DMS53 (cell line): ENCODE data around the gene ATP6V1B1.
A peak's percentile ranks its signal among the peaks of the same experiment; 100 is the strongest.

Experiments used
- DNase-seq: peaks from one replicate; lab custom pipeline; 2025; lab: John Stamatoyannopoulos, UW

The ATP6V1B1 gene

GRCh38 chr2:70935468-70936164, at the start of gene ATP6V1B1:
Gene ATP6V1B1 (plus strand): TSS chr2:70935900. CDS start chr2:70935955, 55 bp downstream.
- DNase-seq = peak; percentile 86

GRCh38 chr2:70886541-70886987, 49.1 kb upstream of the ATP6V1B1 start:
- no peak for DNase-seq

DNA sequence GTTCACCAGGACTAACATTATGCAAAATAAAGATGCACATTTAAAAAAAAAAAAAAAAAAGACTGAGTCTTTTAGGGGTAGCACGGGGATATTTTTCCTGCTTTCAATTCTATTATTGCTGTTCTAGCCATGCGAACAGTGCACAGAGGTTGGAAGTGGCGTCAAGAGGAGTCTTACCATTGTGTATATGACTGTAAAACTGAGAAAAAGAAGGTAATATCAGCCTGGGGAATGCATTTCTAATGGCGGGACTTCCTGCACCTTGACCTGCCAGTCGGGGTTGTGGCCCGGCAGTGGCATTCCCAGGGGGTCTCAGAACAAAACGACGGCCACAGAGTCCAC, 48.5 kb upstream of the ATP6V1B1 start:
- DNase-seq = peak; percentile 57

GRCh38 chr2:70887550-70888246, 48.0 kb upstream of the ATP6V1B1 start:
- peak; percentile 92 for DNase-seq

GRCh38 chr2:70888366-70888922, 47.3 kb upstream of the ATP6V1B1 start:
- DNase-seq = peak; percentile 73

GRCh38 chr2:70888923-70889715, 46.6 kb upstream of the ATP6V1B1 start:
- DNase-seq = peak; percentile 78

- DNase-seq = no peak
Observed at GRCh38 chr2:70889716-70890037, 46.0 kb upstream of the ATP6V1B1 start.

GRCh38 chr2:70890469-70891065, 45.1 kb upstream of the ATP6V1B1 start:
- no peak for DNase-seq

DNA sequence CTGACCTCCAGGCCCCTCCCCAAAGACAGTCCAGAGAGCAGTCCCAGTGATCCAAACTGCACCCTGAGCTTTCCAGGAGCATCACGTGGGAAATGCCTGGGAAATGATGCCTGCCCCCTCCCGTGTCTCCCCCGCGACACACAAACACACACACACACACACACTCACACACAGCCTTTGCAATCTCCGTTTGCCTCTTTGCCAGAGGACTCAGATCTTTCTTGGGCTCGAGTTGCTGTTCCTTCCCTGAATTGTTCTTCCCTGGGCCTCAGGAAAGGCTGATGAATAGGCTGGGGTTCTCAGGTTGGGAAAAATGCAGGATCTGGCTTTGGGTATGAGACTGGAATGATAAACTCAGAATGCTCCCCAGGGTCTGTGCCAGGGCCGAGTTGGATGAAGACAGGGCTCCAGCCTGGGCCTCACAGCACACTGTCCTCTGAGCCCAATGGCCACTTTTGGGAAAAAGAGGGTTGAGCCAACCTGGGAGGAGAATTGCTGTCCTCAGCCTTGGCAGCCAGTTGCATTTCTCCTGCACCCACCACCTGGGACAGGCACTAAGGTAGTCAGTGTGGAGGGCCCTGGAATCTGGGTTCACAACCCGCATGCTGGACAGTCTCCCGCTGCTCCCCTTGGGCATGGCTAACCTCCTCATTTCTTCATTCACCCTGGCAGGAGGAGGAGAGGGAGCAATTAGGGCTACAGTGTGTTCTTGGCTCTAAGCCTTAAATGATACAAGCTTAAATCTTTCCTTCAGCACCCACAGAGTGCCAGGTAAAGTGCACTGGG, 43.9 kb upstream of the ATP6V1B1 start:
- no peak for DNase-seq

GRCh38 chr2:70892750-70893149, 43.0 kb upstream of the ATP6V1B1 start:
- DNase-seq = no peak

- no peak for DNase-seq
Observed at GRCh38 chr2:70893186-70893585, 42.5 kb upstream of the ATP6V1B1 start.

GRCh38 chr2:70894765-70895164, 40.9 kb upstream of the ATP6V1B1 start:
- DNase-seq = no peak

DNA sequence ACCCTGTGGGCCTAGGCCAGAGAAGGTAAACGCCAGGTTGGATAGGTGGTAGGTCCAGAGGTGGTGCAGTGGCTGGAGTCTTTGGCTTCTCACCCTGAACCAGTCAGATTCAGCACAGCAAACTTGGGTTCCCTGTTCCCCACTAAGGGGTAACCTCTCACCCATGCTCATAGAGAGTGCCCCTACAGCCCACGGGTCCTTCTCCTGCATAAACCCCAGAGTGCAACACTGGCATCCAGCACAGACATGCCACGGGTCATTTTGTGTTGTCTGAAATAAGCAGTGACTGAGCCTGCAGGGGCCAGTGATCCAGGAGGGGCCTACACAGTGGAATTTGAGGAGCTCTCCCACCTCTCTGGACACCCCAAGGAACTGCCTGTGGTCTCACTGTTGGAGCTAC, 40.5 kb upstream of the ATP6V1B1 start:
- no peak for DNase-seq

DNA sequence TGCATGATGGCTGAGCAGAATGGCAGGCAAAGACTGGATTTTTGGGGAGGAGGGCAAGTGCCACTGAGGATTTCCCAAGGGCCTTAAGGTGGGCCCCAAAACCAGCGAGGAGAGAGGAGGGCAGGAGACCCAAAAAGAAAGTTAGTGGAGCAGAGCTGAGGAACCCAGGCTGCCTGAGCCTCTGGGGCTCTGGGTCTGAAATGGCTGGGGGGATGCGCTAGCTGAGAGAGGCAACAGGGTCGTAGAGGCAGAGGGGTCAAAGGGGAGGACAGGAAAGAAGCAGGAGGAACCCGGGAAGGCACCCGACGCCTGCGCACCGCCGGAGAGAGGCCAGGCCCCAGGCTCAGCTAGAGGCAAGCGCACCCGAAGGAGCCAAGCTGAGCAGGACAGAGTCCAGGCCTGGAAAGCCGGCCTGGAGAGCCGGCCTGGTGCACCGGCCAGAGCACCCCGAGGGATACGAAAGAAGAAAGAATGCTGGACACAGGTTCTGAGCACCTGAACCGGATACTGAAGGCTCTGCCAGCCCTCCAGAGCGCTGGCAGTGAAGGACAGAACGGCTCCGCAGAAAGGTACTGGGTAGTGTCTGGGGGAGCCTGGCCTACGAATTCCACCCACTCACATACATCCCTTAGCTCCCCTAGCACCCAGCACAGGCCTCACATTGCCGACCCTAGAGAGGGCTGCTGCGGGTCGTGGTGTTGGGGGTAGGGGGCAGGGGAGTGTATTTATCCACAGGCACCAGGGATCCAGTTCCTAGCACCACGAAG, 39.5 kb upstream of the ATP6V1B1 start:
- no peak for DNase-seq

DNA sequence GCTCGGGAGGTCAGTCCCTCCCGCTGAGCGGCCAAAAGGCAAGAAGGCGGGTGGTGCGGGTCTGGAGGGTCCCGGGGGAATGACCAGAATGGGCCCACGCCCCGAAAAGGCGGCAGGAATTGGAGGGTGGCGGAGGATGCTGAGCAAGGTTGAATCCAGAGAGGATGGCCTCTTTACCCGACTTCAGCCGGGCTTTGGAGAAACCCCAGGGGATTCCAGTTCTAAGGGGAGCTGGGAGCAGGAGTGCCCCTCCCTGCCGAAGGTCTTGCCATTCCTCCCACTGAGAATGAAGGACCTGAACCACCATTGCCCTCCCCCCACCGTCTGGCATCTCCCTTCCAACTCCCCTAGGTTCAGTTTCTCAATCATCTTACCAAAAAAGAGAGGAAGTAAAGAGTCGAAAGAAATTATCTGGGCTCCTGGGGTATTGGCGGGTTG, 38.9 kb upstream of the ATP6V1B1 start:
- no peak for DNase-seq

DNA sequence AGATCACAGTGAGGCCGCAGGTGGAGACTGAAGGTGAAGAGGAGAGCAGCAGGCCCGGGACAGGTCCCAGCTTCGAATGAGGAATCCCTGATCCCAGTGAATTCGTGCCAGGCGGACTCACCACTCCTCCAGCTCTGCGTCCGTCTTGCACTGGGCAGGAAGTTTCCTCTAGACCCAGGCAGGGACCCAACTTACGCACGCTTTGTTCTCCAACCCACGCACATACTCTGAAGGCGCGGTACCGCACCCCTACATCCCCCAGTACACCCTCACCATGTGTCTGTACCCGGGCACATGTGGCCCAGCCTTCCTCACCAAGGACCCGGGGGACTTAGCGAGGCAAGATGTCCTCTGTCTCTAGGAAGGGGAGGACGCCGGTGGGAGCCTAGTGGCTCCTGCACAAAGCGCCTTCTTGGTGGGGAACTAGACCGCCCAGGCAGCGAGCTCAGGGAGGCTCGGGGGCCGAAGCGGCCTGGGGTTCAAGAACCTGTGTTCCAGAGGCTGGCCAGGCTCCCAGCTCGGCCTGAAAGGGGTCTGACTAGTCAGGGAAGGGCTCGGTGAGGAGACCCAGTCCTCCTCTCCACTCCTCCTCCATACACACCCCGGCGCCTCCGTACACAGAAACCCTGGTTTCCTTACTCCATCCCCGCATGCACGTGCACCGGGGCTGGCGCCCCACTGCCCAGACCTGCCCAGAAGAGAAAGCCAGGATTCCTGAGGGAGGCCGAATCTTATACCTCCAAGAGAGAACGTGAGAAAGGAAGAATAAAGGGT, 38.3 kb upstream of the ATP6V1B1 start:
- DNase-seq = no peak

DNA sequence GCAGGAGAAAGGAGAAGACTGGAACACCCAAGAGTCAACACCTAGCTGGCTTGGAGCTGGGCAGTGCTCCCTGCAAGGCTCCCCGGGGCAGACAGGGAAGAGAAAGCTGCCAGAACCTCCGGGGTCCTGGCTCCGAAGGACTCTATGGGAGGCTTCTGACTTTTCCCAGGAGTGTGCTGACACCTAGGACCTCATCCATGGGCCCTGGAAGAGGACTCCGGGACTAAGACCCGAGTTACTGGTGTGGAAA, 37.8 kb upstream of the ATP6V1B1 start:
- no peak for DNase-seq

DNA sequence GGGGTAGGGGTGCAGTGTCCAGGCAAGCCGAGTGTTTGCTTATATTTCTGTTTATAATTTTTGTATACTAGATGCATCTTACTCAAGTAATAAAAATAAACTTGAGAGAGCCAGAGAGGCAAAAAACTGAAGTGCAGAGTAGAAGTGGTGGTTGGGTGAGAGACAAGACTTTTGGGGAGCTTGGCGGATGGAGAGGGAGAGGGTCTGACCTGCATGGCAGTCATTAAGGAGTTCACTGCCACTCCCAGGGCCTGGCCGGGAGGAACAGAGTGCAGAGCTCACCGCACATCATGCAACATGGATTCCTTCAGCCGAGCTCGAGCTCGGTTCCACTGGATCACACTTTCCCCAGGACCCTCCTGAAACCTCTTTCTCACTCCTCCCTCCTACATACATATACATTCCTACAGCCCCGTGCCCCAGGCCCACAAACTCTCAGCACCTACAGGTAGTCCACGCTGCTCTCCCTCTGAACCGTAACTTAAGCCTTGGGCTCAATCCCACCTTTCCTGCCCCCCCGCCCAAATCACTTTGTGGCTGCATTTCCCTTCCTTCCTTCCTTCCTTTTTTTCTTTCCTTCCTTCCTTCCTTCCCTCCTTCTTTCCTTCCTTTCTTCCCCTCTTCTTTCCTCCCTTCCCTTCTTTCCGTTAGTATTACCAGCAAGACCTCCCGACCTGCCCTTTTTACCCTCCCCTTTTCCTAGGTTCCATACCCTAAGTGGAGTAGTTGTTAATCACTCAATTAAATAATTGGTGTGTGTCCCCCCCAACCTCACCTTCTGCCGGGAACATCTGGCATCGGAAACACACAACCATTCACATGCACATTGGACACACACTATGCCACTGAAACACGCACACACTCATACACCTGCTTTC, 37.1 kb upstream of the ATP6V1B1 start:
- DNase-seq = no peak
